GM23338 (cell line): ENCODE results near the gene BYSL. TPM values are rescaled to one million over a fixed set of nuclear protein-coding genes. Genes with fewer than 3 reads are reported as not detected.

Experiments used
- ATAC-seq: fragments of 200-7000 bp; cut with Tn5 transposase; 3 replicates; pipeline ENCODE4 v1.9.1; 2020
- DNase-seq: peaks from one replicate; pipeline ENCODE4 v3.0.0-alpha.2; 2015; ENCODE audit warnings: low spot score
- H2AFZ ChIP-seq: fragments of 200-600 bp; sonication (generic); 2 replicates; pipeline ENCODE4 v1.8.0; 2016; ENCODE audit warnings: antibody characterized with exemption, mild to moderate bottlenecking, moderate library complexity
- H3F3A ChIP-seq: fragments of 200-600 bp; sonication (generic); replicated peaks from 2 replicates; pipeline ENCODE4 v1.8.0; 2017; ENCODE audit warnings: antibody characterized with exemption, mixed run types, low read depth
- H3K27ac ChIP-seq: fragments of 200-600 bp; sonication (generic); 2 replicates; pipeline ENCODE4 v1.6.1; 2016; ENCODE audit warnings: low read depth
- H3K27me3 ChIP-seq: fragments of 200-600 bp; sonication (generic); 2 replicates; pipeline ENCODE4 v1.8.0; 2016; ENCODE audit warnings: mild to moderate bottlenecking, mixed run types, moderate library complexity; ENCODE audit not compliant: insufficient read depth
- H3K36me3 ChIP-seq: fragments of 200-600 bp; sonication (generic); 2 replicates; pipeline ENCODE4 v1.8.0; 2016; ENCODE audit warnings: mild to moderate bottlenecking; ENCODE audit not compliant: insufficient read depth
- H3K4me1 ChIP-seq: fragments of 200-600 bp; sonication (generic); 2 replicates; pipeline ENCODE4 v1.8.0; 2016; ENCODE audit warnings: mild to moderate bottlenecking, moderate library complexity; ENCODE audit not compliant: insufficient read depth
- H3K4me2 ChIP-seq: fragments of 200-600 bp; sonication (generic); 2 replicates; pipeline ENCODE4 v1.7.1; 2017; ENCODE audit warnings: mixed run types
- H3K4me3 ChIP-seq: fragments of 200-600 bp; sonication (generic); 2 replicates; pipeline ENCODE4 v1.6.1; 2016; ENCODE audit warnings: mixed run types
- H3K79me2 ChIP-seq: fragments of 200-600 bp; sonication (generic); replicated peaks from 2 replicates; pipeline ENCODE4 v1.8.0; 2017; ENCODE audit warnings: mild to moderate bottlenecking; ENCODE audit not compliant: insufficient read depth
- H3K9me2 ChIP-seq: fragments of 200-600 bp; sonication (generic); 2 replicates; pipeline ENCODE4 v1.8.0; 2017; ENCODE audit not compliant: insufficient read depth
- H4K20me1 ChIP-seq: fragments of 200-600 bp; sonication (generic); replicated peaks from 2 replicates; pipeline ENCODE4 v1.8.0; 2017; ENCODE audit warnings: mild to moderate bottlenecking; ENCODE audit not compliant: insufficient read depth
- H3K27ac Mint-ChIP-seq: 2 replicates; pipeline ENCODE4 v1.8.0; 2020; ENCODE audit warnings: inconsistent platforms, mild to moderate bottlenecking, moderate library complexity, mixed read lengths
- H3K27me3 Mint-ChIP-seq: 3 replicates; pipeline ENCODE4 v1.8.0; 2022; ENCODE audit warnings: low read depth, mild to moderate bottlenecking, moderate library complexity, mixed read lengths, inconsistent platforms; ENCODE audit not compliant: insufficient read depth, poor library complexity
- H3K36me3 Mint-ChIP-seq: 3 replicates; pipeline ENCODE4 v1.8.0; 2021; ENCODE audit warnings: low read depth, mild to moderate bottlenecking, inconsistent platforms, moderate library complexity, mixed read lengths
- H3K4me1 Mint-ChIP-seq: 3 replicates; pipeline ENCODE4 v1.8.0; 2020; ENCODE audit warnings: mild to moderate bottlenecking, inconsistent platforms, mixed read lengths
- H3K4me3 Mint-ChIP-seq: 3 replicates; pipeline ENCODE4 v1.8.0; 2021; ENCODE audit warnings: moderate library complexity, mild to moderate bottlenecking, inconsistent platforms, mixed read lengths
- H3K9me3 Mint-ChIP-seq: 3 replicates; pipeline ENCODE4 v1.8.0; 2020; ENCODE audit warnings: moderate library complexity, mild to moderate bottlenecking, inconsistent platforms, mixed read lengths
- CREB1 ChIP-seq: fragments of 250-450 bp; sonication (Bioruptor Pico); IDR thresholded peaks from 2 replicates; pipeline ENCODE4 v1.5.0; 2020; ENCODE audit warnings: low read depth, mild to moderate bottlenecking, moderate library complexity
- CTCF ChIP-seq, 2 experiments: fragments of 200-600 bp in 1 of 2; sonication (generic) in 1 of 2; conservative IDR thresholded peaks; 2 replicates each; pipeline versions ENCODE4 v1.5.1 to v1.6.1; 2016 to 2017; ENCODE audit warnings: antibody characterized with exemption in 2 of 2, low read depth in 2 of 2, mild to moderate bottlenecking in 2 of 2, moderate library complexity in 1 of 2
- ETS1 ChIP-seq: IDR thresholded peaks from 2 replicates; pipeline ENCODE4 v1.6.1; 2016; ENCODE audit warnings: antibody characterized with exemption
- EZH2 ChIP-seq: fragments of 200-600 bp; sonication (generic); IDR thresholded peaks from one replicate; pipeline ENCODE4 v1.8.0; 2017; ENCODE audit warnings: antibody characterized with exemption, mild to moderate bottlenecking, low read depth; ENCODE audit not compliant: unreplicated experiment
- EZH2phosphoT487 ChIP-seq: fragments of 200-600 bp; sonication (generic); IDR thresholded peaks from one replicate; pipeline ENCODE4 v1.8.1; 2018; ENCODE audit warnings: antibody characterized with exemption; ENCODE audit not compliant: unreplicated experiment
- JUNB ChIP-seq: IDR thresholded peaks from one replicate; pipeline ENCODE4 v1.6.1; 2016; ENCODE audit warnings: antibody characterized with exemption; ENCODE audit not compliant: unreplicated experiment
- NANOG ChIP-seq: IDR thresholded peaks from 2 replicates; pipeline ENCODE4 v1.6.1; 2016; ENCODE audit warnings: antibody characterized with exemption, borderline replicate concordance
- POLR2AphosphoS5 ChIP-seq: IDR thresholded peaks from 2 replicates; pipeline ENCODE4 v1.6.1; 2016; ENCODE audit warnings: antibody characterized with exemption, low read depth
- REST ChIP-seq: IDR thresholded peaks from one replicate; pipeline ENCODE4 v1.6.1; 2018; ENCODE audit warnings: antibody characterized with exemption; ENCODE audit not compliant: unreplicated experiment
- STAT1 ChIP-seq: IDR thresholded peaks from one replicate; pipeline ENCODE4 v1.6.1; 2016; ENCODE audit warnings: antibody characterized with exemption; ENCODE audit not compliant: unreplicated experiment
- ZNF114 ChIP-seq: fragments of 250-450 bp; sonication (Bioruptor Pico); IDR thresholded peaks from 2 replicates; pipeline ENCODE4 v1.5.0; 2020; ENCODE audit warnings: mild to moderate bottlenecking, moderate library complexity
- ZNF331 ChIP-seq: fragments of 250-450 bp; sonication (Bioruptor Pico); IDR thresholded peaks from 2 replicates; pipeline ENCODE4 v1.5.0; 2020; ENCODE audit warnings: low read depth, mild to moderate bottlenecking, moderate library complexity
- ZNF462 ChIP-seq: fragments of 250-450 bp; sonication (Bioruptor Pico); IDR thresholded peaks from 2 replicates; pipeline ENCODE4 v1.5.0; 2020; ENCODE audit warnings: mild to moderate bottlenecking, moderate library complexity
- polyA plus RNA-seq: library from polyadenylated mRNA; unstranded; fragments of >200 nt; fragmentation: Nextera tagmentation; extraction: Ambion mirVana; gene quantifications from 2 replicates; pipeline ENCODE4 v1.2.1, GENCODE V29; 2016
- total RNA-seq: library from RNA; depleted of rRNA; stranded (reverse); fragments of >200 nt; shearing (Covaris generic); gene quantifications from 2 replicates; pipeline ENCODE4 v1.2.3, GENCODE V29; 2014

Gene BYSL
- total and polyA plus RNA-seq, 2 experiments from 2014 or later: 33.7 to 35.3 TPM

- no peaks in the 10 kb centered on the region for H3K27me3 Mint-ChIP-seq
- Histone ChIP-seq H3K27ac (no peak overlapping the region), H3K27me3 (no peaks in the 10 kb centered on the region), H3K79me2 (peaks cover 4% of the 10 kb centered on the region; the same call in 1 of the 2 replicates), H3K9me2 (no peaks in the 10 kb centered on the region), H4K20me1 (peaks cover 4% of the 10 kb centered on the region), H3K4me2 (no peak overlapping the region), H3K4me3 (no peak overlapping the region), H3F3A (no peaks in the 10 kb centered on the region), H3K4me1 (peaks cover 7% of the 10 kb centered on the region), H2AFZ (no peak overlapping the region), H3K36me3 (no peaks in the 10 kb centered on the region)
- H3K4me3 Mint-ChIP-seq: no peak overlapping the region
- H3K9me3 Mint-ChIP-seq: no peaks in the 10 kb centered on the region
- peaks cover 10% of the 10 kb centered on the region; the same call in 2 of the 3 replicates for H3K36me3 Mint-ChIP-seq
- ATAC-seq: no peak
- peaks cover 5% of the 10 kb centered on the region for H3K4me1 Mint-ChIP-seq
- H3K27ac Mint-ChIP-seq: no peak overlapping the region
- DNase-seq: no peak
- TF ChIP-seq JUNB (no peak), STAT1 (no peak), CTCF (conservative IDR thresholded peaks at IDR 0.05; ENCODE audit: low read depth in 2 of 2) (no peak), NANOG (no peak), CREB1 (CRISPR knock-in tag) (no peak), ETS1 (no peak), POLR2AphosphoS5 (no peak), REST (no peak), EZH2 (no peak), ZNF114 (no peak), ZNF331 (CRISPR knock-in tag) (no peak), EZH2phosphoT487 (no peak), ZNF462 (no peak)
Observed at GRCh38 chr6:41872147-41872546, 49.2 kb upstream of the BYSL start.
